HG03095 (cell line): Measurements from ENCODE around the gene FTL.

Experiments
- ATAC-seq: cut with Tn5 transposase; IDR thresholded peaks from one replicate; pipeline ENCODE4 v1.9.1; 2021; ENCODE audit warnings: moderate library complexity; ENCODE audit not compliant: unreplicated experiment

Gene FTL

GRCh38 chr19:48989701-48990291 is 24.7 kb downstream of the FTL start:
- no peak for ATAC-seq

GRCh38 chr19:48990400-48990799 is 25.3 kb downstream of the FTL start:
- ATAC-seq = no peak

GRCh38 chr19:48991011-48991609 is 26.0 kb downstream of the FTL start:
- ATAC-seq = no peak

GRCh38 chr19:48991873-48992580 is 26.9 kb downstream of the FTL start:
- ATAC-seq = no peak

GRCh38 chr19:48992581-48993174 is 27.6 kb downstream of the FTL start:
- peak; percentile 2 for ATAC-seq

GRCh38 chr19:48993175-48994034 is 28.3 kb downstream of the FTL start, which contains the start of the genes GYS1 and RUVBL2:
Gene GYS1 (minus strand): TSS chr19:48993309. CDS start chr19:48993112, 197 bp downstream.
Gene RUVBL2 (plus strand): TSS chr19:48993887. CDS start chr19:48993912, 25 bp downstream.
- peak; percentile 75 for ATAC-seq

GRCh38 chr19:48994035-48994386 is 28.9 kb downstream of the FTL start:
- ATAC-seq = no peak

- ATAC-seq = no peak
Measured at GRCh38 chr19:48997972-48998371, 32.9 kb downstream of the FTL start.

GRCh38 chr19:48999481-49000325 is 34.6 kb downstream of the FTL start:
- no peak for ATAC-seq

- no peak for ATAC-seq
Measured at GRCh38 chr19:49004133-49004532, 39.0 kb downstream of the FTL start.

GRCh38 chr19:49004964-49005614 is 40.0 kb downstream of the FTL start:
- ATAC-seq = no peak

GRCh38 chr19:49006905-49007304 is 41.8 kb downstream of the FTL start:
- ATAC-seq = no peak

- ATAC-seq = no peak
Measured at GRCh38 chr19:49009828-49010227, 44.7 kb downstream of the FTL start.

GRCh38 chr19:49010453-49010852 is 45.3 kb downstream of the FTL start:
- no peak for ATAC-seq

- ATAC-seq = no peak
Measured at GRCh38 chr19:49011194-49011593, 46.1 kb downstream of the FTL start.

- ATAC-seq = no peak
Measured at GRCh38 chr19:49014123-49014869, 49.2 kb downstream of the FTL start.

- no peak for ATAC-seq
Measured at GRCh38 chr19:49014870-49015255, 49.8 kb downstream of the FTL start.

GRCh38 chr19:49016067-49016839 is 51.1 kb downstream of the FTL start:
- ATAC-seq = no peak
